Stimulated activated CD8-positive, alpha-beta memory T cell treated with anti-CD3 and anti-CD28 coated beads, Interleukin-2, amount 100 ng/mL, for 1 hour (primary cell): Measurements from ENCODE around the gene PPP1R1B.

ENCODE experiments used
- DNase-seq, 2 donors: peaks; one replicate each; pipeline ENCODE4 v3.0.0-alpha.2; 2020; ENCODE audit warnings: low read depth in 2 of 2

PPP1R1B gene

GRCh38 chr17:39600288-39600996, 26.3 kb upstream of the PPP1R1B start:
- no peak for DNase-seq

GRCh38 chr17:39600997-39601597, 25.7 kb upstream of the PPP1R1B start:
- DNase-seq, result no peak

- DNase-seq, result no peak
These were observed 24.8 kb upstream of the PPP1R1B start for GRCh38 chr17:39601758-39602532.

GRCh38 chr17:39602533-39603303, 24.0 kb upstream of the PPP1R1B start:
- DNase-seq, result no peak

GRCh38 chr17:39603304-39604016, 23.3 kb upstream of the PPP1R1B start:
- DNase-seq, result no peak

GRCh38 chr17:39604911-39605491, 21.8 kb upstream of the PPP1R1B start:
- no peak for DNase-seq

- DNase-seq, result no peak
These were observed 21.0 kb upstream of the PPP1R1B start for GRCh38 chr17:39605492-39606433.

GRCh38 chr17:39606434-39607056, 20.2 kb upstream of the PPP1R1B start:
- DNase-seq, result no peak

- no peak for DNase-seq
These were observed 19.5 kb upstream of the PPP1R1B start for GRCh38 chr17:39607057-39607850.

GRCh38 chr17:39607851-39608130, 19.0 kb upstream of the PPP1R1B start, which contains the start of gene NEUROD2:
NEUROD2 (minus strand) TSS chr17:39607920; CDS start chr17:39606599, 1,321 bp downstream.
- no peak for DNase-seq

GRCh38 chr17:39608142-39608981, 18.4 kb upstream of the PPP1R1B start:
- no peak for DNase-seq

GRCh38 chr17:39609416-39610025, 17.2 kb upstream of the PPP1R1B start:
- DNase-seq, result no peak

- no peak for DNase-seq
These were observed 15.2 kb upstream of the PPP1R1B start for GRCh38 chr17:39611401-39612112.

- no peak for DNase-seq
These were observed 14.4 kb upstream of the PPP1R1B start for GRCh38 chr17:39612291-39612894.

GRCh38 chr17:39612935-39613464, 13.8 kb upstream of the PPP1R1B start:
- no peak for DNase-seq

GRCh38 chr17:39614545-39615157, 12.1 kb upstream of the PPP1R1B start:
- no peak for DNase-seq
